Measurements from ENCODE around the gene MT1F.
A peak's percentile ranks its signal among the peaks of the same experiment; 100 is the strongest.
"Not testable (repeated sequence)": the region's sequence is repeated elsewhere in the genome, so short reads cannot be mapped to it uniquely, and the experiment has no call there.

The MT1F gene

DNA sequence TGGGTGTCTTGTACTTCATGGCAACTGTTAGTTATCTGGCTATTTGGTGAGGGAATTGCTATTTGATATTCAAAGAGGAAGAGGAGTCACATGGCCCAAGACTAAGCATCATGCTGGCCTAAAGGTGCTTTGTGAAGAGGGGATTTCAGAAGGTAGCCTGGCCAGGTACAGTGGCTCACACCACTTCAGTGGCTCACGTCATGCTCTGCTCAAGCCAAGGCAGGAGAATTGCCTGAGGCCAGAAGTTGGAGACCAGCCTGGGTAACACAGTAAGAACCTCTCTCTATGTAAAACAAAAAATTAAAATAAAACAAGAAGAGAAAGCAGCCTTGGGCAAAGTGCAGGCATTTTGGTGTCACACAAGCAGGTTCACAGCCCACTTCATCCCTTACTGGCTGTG is 12.4 kb upstream of the MT1F start:
- DNase-seq, result no peak

DNA sequence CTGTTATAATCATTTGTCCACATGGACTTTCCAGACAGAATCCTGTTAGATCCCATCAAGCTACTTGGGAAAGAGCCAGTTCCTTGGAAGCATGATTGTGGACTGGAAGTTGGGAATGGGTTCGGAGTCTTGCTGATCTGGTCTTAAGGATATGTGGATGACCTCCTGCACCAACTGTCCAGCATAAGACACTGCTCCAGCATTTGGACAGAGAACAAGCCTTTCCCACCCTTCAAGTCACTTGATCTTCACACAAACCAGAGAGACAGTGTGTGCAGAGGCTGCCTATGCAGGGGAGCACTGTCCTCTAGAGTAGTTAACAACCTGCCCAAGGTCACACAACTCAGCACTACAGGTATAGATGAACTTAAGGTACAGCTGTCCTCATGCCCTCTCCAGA is 11.9 kb upstream of the MT1F start:
- DNase-seq, result no peak

DNA sequence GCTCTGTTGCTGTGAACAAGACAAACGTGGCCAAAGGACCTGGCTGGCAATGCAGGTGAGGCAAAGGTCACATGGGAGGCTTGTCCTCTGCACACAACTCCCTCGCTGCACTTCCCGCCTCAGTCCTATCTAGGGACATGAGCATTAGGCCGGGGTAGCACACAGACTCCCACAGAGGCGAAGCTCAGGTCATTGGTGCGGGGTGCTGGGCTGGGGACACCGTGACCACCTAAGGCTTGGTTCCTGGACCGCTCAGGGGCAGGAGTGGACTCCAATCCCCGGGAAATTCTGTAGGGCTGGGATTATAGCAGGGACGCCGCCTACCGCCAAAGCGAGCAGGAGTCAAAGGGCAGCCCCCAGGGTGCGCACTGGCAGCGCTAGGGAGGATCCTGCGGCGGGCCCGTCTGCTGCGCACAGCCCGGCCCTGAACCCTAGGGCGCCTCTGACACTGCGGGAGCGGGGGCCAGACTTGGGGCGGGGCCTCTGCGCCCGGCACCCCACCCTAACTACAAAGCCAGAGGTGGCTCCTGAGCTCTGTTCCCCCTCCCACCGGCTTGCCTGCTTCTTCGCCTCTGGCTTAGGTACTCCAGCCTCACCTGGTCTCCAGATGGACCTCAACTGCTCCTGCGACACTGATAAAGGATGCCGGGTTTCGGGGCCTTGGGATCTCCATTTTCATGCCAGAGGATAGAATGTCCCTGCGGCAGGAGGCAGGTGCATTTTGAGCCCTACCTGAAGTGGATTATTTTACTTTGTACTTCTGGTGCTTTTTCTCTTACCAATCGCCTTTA is 9.9 kb upstream of the MT1F start:
- DNase-seq, result no peak

DNA sequence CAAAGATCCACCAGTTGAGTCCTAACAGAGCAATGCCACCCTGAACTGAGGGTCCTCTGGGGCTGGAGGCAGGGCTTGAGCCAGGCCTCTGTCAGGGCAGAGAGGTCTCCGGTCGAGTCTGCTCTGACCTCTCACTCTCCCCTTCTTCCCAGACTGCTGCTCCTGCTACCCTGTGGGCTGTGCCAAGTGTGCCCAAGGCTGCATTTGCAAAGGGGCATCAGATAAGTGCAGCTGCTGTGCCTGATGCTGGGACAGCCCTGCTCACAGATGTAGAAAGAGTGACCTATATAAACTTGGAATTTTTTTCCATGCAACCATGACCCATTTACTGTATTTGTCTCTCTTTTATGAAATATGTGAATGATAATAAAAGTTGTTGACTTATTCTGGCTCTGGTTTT is 8.5 kb upstream of the MT1F start:
- DNase-seq, result no peak

DNA sequence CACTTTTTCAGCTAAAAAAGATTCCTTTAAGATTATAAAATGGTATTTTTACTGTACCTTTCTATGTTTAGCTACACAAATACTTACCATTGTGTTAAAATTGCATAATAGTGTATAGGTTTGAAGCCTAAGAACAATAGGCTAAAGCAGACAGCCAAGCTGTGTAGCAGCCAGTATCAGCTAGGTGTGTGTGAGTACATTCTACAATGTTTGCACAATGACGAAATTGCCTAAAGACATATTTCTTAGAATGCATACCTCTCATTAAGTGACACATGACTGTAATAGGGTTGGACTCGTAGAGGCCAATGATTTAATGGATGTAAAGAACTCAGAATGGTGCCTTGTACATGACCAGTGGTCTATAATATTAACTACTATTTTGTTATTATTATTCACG is 7.9 kb upstream of the MT1F start:
- DNase-seq, result no peak

DNA sequence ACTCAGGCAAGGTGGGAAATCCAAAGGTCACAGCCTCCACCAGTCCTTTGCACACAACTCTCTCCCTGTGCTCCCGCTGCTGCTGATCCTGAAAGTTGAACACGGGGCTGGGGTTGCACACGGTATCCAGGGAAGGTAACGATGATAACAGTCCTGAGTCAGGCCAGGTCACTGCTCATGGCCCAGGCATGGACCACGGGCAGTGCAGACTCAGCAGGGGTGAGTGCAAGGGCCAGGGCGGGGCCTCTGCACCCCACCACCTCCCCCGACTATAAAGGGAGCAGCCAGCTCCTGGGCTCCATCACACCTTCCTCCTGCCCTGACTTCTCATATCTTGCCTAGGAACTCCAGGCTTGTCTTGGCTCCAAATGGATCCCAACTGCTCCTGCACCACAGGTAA is 6.2 kb upstream of the MT1F start, which contains the start of gene MT1B:
MT1B (plus strand) TSS at position 301 of the 400 bp plus-strand sequence; CDS start at position 369, 68 bp downstream.
- DNase-seq, result no peak

DNA sequence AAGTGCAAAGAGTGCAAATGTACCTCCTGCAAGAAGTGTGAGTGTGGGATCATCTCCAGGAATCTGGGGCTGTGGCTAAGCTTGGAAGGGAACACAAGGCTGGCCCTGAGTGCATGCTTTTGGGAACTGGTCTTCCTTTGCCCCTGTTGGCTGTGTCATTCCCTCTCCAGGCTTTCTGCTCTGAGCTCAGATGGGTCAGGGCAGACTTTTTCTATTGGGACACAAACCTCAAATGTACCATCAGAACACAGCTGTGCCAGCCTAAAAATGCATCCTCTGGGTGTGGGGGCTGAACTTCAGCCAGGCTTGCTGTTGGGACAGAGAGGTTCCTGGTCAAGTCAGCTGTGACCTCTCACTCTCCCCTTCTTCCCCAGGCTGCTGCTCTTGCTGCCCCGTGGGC is 5.2 kb upstream of the MT1F start:
- DNase-seq, result no peak

DNA sequence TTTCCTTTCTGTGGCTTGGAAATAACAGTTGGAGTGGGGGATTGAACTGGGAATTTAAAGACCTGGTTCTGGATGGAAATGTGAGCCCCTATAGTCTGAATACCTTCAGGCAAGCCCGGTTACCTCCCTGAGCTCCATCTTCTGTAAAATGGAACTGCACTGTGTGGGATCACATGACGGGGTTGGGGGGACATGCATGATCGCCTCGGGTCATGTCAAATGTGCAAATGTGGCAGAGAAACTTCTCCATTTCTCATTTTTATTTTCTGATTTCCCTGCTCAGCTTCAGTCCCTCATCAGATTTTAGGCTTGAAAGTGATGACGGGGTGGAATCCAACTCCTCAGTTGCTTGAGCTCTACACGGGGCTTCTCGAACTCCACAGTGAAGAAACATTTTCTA is 4.5 kb upstream of the MT1F start:
- no peak for DNase-seq

DNA sequence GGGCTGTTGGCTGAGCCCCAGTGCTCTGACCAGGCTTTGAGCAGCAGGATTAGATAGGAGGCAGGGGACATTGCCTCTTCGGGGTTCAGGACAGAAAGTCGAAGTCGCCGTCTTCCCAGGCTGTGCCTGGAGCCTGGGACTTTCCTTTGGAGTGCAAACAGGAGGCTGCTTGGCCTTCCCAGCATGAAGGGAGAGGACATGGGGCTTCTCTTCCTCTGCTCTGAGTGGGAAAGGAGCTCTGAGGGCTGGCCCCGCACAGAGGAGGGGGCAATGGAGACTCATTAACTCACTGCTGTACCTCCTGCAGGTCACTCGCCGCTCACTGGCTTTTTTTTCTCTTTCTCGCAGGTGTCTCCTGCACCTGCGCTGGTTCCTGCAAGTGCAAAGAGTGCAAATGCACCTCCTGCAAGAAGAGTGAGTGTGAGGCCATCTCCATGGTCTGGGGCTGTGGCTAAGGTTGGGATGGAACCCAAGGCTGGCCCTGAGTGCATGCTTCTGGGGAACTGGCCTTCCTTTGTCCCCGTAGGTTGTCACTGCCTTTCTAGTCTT is 642 bp downstream of the MT1F start:
- DNase-seq, result no peak

DNA sequence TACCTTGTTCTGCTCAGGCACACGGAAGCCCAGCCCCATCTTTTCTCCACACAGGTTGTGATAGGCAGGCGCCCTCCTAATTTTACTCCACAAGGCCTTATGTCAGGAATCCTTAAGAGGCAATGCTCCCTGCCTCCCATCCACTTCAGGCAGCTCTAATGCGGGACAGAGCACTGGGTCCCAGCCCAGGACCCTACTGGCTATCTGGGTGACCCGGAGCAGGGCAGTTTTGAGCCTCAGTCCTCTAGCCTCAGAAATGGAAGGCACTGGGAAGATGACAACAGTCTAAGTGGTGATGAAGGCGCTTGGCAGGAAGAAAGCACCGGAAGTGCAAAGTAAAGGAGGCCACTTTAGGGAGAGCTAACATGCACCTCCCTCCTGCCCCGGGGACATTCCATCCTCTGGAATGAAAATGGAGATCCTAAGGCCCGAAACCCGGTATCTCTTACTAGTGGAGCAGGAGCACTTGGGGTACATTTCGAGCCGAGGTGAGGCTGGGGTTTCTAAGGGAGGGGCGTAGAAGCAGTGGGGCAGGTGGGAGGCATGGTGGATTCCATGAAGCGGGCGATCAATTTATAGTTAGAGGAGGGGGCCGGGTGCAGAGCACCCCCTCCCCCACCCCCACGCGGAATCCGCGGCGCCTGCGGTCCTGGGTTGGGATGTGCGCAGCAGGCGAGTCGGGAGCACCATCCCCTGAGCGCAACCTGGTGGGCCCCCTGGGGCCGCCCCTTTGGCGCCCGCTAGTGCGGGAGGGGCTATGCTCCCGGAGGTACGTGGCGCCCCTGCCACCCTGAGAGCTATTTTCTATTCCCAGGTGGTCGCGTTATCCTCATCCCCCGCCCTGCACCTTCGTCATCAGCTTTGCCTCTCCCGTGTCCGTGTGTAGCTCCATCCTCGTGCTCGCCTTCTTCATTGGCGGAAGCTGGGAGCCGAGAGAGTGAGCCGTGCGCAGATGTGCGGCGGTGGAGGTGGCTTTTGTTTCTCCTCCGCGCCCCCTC is 4.9 kb downstream of the MT1F start:
- DNase-seq, result peak in 1 of 5 experiments; percentile 66

DNA sequence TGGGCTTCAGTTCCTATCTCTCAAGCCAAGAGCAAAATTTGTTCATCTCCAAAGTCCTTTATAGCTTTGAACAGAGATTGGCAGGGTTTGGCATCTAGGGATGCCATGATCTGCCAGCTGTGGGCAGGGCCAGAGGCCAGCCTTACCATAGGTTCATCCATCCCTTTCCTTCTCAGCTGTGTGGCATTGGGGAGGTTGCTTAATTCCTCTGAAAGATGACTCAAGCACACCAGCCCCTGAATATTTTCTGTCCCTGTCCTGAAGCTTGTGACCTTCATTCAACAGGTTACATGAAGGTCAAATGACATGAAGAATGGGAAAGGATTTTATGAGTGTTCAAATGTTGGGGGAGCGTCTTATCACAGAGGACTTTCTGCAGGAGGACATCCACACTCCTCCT is 6.7 kb downstream of the MT1F start:
- DNase-seq, result no peak

DNA sequence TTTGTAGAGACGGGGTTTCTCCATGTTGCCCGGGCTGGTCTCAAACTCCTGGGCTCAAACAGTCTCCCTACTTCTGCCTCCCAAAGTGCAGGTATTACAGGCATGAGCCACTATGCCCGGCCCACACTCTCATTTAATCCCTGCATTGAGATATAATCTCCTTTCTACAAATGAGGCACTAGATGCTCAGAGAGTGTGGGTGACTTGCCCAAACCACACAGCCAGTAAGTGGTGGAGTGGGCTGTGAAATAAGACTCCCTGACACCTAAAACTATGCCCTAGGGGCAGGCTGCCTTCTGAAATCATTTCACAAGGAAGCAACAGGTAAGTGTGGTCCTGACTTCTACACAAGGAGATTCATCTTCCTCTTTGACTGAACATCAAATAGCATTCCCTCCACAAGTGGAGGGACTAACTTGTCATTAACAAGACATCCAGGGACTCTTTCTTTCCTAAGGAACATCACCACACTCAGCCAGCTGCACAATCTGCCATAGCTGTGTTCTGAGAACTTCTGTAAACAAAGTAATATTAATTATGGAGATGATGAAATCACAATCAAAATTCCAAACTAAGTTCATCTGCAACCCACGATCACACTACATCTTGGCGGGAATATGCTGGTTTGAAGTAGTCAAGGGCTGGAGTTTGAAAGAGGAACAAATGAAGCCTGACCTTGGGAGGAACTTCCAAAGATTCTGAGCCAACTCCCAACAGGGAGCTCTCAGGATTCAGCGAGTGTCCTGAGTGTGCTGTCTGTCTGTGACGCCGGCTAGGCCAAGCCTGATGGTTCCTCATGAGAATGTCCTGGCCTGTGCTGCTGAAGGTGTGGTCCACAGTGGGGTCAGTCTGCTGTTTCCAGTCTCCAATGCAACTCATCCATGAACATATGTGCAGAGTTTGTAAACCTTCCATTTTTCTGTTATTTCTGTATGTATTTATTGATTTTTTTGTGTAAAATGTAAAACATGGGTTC is 7.8 kb downstream of the MT1F start:
- DNase-seq, result peak in 1 of 5 experiments; percentile 41

DNA sequence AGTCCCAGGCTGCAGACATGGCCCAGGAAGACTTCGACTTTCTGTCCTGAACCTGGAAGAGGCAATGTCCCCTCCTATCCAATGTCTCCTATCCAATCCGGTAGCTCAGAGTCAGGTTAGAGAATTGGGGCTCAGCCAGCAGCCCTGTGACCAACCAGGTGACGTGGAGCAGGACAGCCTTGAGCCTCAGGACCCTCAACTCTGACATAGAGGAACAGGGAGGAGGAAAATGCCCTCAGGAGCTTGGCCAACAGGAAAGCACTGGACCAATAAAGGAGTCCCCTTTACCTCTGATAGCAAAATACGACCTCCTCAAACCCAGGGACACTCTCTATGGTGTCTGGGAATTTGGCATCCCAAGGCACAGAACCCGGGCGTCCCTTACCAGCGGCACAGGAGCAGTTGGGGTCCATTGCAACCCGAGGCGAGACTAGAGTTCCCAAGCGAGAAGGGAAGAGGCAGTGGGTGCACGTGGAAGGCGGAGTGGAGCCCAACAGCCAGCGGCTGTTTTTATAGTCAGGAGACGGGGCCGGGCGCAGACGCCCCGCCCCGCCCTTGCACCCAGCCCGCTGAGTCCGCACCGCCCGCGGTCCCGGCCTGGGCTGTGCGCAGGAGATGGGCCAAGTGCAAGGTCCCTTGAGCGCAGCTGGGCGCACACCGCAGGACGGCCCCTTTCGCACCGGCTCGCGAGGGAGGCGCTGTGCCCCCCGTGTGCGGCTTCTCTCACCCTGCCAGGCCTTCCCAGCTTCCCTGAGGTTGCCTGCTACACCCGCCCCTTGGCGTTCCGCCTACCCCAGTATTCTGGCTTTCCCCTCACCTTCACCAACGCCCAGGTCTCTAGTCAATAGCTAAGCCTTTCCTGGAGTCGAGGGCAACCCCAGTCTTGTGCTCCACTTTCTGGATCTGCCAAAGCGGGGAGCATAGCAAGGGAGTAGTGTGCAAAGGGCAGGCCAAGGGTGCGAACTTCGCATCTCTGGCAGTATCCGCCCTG is 10.1 kb downstream of the MT1F start, which contains the start of gene MT1G:
MT1G (minus strand) TSS at position 485 of the 991 bp plus-strand sequence; CDS start at position 413, 72 bp downstream.
- peak in 1 of 5 experiments; percentile 56 for DNase-seq

DNA sequence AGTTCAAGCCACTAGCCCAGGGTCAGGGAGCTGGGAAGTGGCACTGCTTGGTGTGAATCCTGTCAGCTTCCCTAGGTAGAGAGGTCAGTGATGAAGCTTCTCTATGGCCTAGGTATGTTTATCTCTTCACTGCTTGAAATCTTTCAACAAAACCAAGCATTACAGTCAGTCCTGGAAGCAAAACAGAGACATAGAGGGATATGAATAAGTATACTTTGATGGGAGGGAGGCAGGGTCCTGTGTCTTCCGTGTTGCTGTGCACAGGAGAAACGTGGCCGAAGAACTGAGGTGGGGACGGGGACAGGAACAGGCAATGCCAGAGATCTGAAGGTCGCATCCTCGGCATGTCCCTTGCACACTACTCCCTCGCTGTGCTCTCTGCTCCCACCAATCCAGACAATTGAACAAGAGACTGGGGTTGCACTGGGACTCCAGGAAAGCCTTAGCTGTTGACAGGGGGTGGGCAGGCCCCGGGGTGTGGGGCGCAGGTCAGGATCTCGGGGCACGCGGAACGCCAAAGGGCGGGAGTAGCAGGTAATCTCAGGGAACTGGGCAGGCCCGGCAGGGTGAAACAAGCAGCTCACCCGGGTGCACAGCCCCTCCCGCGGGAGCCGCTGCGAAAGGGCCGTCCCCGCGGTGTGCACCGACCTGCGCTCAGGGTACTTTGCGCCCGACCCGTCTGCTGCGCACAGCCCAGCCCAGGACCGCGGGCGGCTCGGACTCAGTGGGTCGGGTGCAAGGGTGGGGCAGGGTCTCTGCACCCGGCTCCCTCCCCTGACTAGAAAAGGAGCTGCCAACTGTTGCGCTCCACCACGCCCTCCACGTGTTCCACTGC is 11.5 kb downstream of the MT1F start, which contains the start of gene MT1H:
MT1H (plus strand) TSS at position 810 of the 835 bp plus-strand sequence. CDS start 71 bp downstream, outside the sequence.
- peak in 1 of 5 experiments; percentile 34 for DNase-seq

DNA sequence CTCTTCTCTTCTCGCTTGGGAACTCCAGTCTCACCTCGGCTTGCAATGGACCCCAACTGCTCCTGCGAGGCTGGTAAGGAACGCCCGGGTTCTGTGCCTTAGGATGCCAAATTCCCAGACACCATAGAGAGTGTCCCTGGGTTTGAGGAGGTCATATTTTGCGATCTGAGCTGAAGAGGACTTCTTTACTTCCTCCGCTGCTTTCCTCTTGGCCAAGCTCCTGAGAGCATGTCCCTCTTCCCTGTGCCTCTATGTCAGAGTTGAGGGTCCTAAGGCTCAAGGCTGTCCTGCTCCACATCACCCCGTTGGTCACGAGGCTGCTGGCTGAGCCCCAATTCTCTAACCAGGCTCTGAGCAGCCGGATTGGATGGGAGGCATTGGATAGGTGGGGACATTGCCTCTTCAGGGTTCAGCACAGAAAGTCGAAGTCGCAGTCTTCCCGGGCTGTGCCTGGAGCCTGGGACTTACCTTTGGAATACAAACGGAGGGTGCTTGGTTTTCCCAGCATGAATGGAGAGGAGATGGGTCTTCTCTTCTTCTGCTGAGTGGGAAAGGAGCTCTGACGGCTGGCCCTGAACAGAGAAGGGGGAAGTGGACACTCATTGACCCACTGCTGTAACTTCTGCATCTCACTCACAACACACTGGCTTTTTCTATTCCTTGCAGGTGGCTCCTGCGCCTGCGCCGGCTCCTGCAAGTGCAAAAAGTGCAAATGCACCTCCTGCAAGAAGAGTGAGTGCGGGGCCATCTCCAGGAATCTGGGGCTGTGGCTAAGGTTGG is 12.3 kb downstream of the MT1F start:
- no peak for DNase-seq

DNA sequence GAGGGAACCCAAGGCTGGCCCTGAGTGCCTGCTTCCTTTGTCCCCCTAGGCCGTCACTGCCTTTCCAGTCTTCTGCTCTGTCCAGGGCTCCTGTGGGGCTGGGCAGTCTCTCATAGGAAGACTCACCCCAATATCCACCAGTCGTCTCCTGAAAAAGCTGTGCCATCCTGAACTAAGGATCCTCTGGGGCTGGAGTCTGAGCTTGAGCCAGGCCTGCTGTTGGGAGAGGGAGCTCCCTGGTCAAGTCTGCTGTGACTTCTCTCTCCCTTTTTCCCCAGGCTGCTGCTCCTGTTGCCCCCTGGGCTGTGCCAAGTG is 12.8 kb downstream of the MT1F start:
- DNase-seq, result no peak

DNA sequence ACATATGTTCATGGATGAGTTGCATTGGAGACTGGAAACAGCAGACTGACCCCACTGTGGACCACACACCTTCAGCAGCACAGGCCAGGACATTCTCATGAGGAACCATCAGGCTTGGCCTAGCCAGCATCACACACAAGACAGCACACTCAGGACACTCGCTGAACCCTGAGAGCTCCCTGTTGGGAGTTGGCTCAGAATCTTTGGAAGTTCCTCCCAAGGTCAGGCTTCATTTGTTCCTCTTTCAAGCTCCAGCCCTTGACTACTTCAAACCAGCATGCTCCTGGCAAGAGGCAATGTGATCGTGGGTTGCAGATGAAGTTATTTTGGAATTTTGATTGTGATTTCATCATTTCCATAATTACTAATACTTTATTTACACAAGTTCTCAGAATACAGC is 13.9 kb downstream of the MT1F start:
- not testable (repeated sequence) for DNase-seq

DNA sequence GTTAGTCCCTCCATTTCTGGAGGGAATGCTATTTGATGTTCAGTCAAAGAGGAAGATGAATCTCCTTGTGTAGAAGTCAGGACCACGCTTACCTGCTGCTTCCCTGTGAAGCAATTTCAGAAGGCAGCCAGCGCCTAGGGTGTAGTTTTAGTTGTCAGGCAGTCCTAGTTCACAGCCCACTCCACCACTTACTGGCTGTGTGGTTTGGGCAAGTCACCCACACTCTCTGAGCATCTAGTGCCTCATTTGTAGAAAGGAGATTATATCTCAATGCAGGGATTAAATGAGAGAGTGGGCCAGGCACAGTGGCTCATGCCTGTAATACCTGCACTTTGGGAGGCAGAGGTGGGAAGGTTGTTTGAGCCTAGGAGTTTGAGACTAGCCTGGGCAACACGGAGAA is 14.4 kb downstream of the MT1F start:
- DNase-seq, result peak in 1 of 5 experiments; percentile 29

Data from T-helper 2 cell (primary cell).